HepG2 (cell line): ENCODE data around the gene MTUS2. TPM values are rescaled to one million over a fixed set of nuclear protein-coding genes. Genes with fewer than 3 reads are reported as not detected.

Experiments used
- ATAC-seq: fragments of 200-7000 bp; cut with Tn5 transposase; 3 replicates; pipeline ENCODE4 v1.9.1; 2020; ENCODE audit warnings: mild to moderate bottlenecking, moderate library complexity
- BruUV-seq: library from RNA; stranded (reverse); fragments of 400-500 nt; replicated peaks from 2 replicates; lab custom pipeline; 2021; lab: Mats Ljungman, UMichigan
- CTCF ChIA-PET: fragments of 300-600 bp; formaldehyde crosslinking; extraction: SDS; loops from one replicate; lab custom pipeline; 2021; ENCODE audit warnings: low total read pairs, inconsistent platforms, low intra/inter-chr PET ratio; lab: Yijun Ruan, JAX
- POLR2A ChIA-PET: fragments of 350-600 bp; sonication (Branson Sonifier 250); formaldehyde crosslinking; loops from one replicate; lab custom pipeline; 2020; ENCODE audit warnings: antibody characterized with exemption, inconsistent platforms; lab: Yijun Ruan, JAX
- DNase-seq: peaks from one replicate; pipeline ENCODE4 v3.0.0-alpha.2; 2015; ENCODE audit warnings: low spot score
- FAIRE-seq: peaks from 3 replicates; lab custom pipeline; 2011; peaks lifted over from hg19 to GRCh38; lab: Jason Lieb, UNC
- H2AFZ ChIP-seq: one replicate; pipeline ENCODE4 v1.6.1; 2011; ENCODE audit warnings: low read length, inconsistent platforms
- H3K27ac ChIP-seq: fragments of 300-600 bp; 3 replicates; pipeline ENCODE4 v1.8.0; 2011; ENCODE audit warnings: mixed run types, mild to moderate bottlenecking, mixed read lengths, low read length, inconsistent platforms; ENCODE audit not compliant: insufficient read depth; ENCODE audit errors: extremely low read length
- H3K27me3 ChIP-seq, 2 experiments: fragments of 200-600 bp in 1 of 2; 2 replicates in 1 of 2; 3 replicates in 1 of 2; pipeline versions ENCODE4 v1.6.0 to v1.8.0; 2011; ENCODE audit warnings: low read length in 2 of 2, mild to moderate bottlenecking in 2 of 2, moderate library complexity in 2 of 2, inconsistent platforms in 1 of 2; ENCODE audit not compliant: insufficient read depth in 2 of 2, control insufficient read depth in 1 of 2
- H3K36me3 ChIP-seq, 2 experiments: fragments of 200-600 bp in 1 of 2; replicated peaks in 1 of 2; 2 replicates in 1 of 2; 3 replicates in 1 of 2; pipeline versions ENCODE4 v1.5.1 to v1.8.0; 2011; ENCODE audit warnings: low read length in 2 of 2, inconsistent platforms in 1 of 2; ENCODE audit not compliant: insufficient read depth in 2 of 2, control insufficient read depth in 1 of 2
- H3K4me1 ChIP-seq: 2 replicates; pipeline ENCODE4 v1.5.1; 2012; ENCODE audit warnings: low read length, inconsistent platforms; ENCODE audit not compliant: insufficient read depth
- H3K4me2 ChIP-seq: 2 replicates; pipeline ENCODE4 v1.6.0; 2011; ENCODE audit warnings: low read depth, low read length, inconsistent platforms
- H3K4me3 ChIP-seq, 3 experiments: fragments of 200-600 bp in 1 of 3; sonication (generic), shearing (Covaris generic) in 1 of 3; replicated peaks in 1 of 3; 2 replicates each; pipeline ENCODE4 v1.5.1; 2011 to 2016; ENCODE audit warnings: low read length in 3 of 3, inconsistent platforms in 2 of 3, low read depth in 2 of 3, mild to moderate bottlenecking in 2 of 3, control low read depth in 1 of 3, mixed read lengths in 1 of 3; ENCODE audit not compliant: insufficient read depth in 1 of 3
- H3K79me2 ChIP-seq: one replicate; pipeline ENCODE4 v1.6.1; 2011; ENCODE audit warnings: low read length, inconsistent platforms; ENCODE audit not compliant: insufficient read depth
- H3K9ac ChIP-seq: 2 replicates; pipeline ENCODE4 v1.6.0; 2011; ENCODE audit warnings: mild to moderate bottlenecking, low read depth, low read length, inconsistent platforms; ENCODE audit not compliant: insufficient read depth
- H3K9me3 ChIP-seq: 2 replicates; pipeline ENCODE4 v1.5.1; 2012; ENCODE audit warnings: mild to moderate bottlenecking, low read length
- H4K20me1 ChIP-seq: 2 replicates; pipeline ENCODE4 v1.6.0; 2011; ENCODE audit warnings: inconsistent platforms, mild to moderate bottlenecking, low read length, moderate library complexity; ENCODE audit not compliant: insufficient read depth
- CENPT ChIP-seq: sonication (generic); formaldehyde crosslinking; IDR thresholded peaks from 2 replicates; pipeline ENCODE4 v1.8.0; 2022; ENCODE audit warnings: low read depth, mild to moderate bottlenecking, moderate library complexity, missing genetic modification reagents
- EED ChIP-seq: sonication (generic); formaldehyde crosslinking; IDR thresholded peaks from 2 replicates; pipeline ENCODE4 v1.5.0; 2020; ENCODE audit warnings: mild to moderate bottlenecking, missing genetic modification reagents
- NCOA5 ChIP-seq: sonication (generic); formaldehyde crosslinking; IDR thresholded peaks from 2 replicates; pipeline ENCODE4 v1.4.0; 2020; ENCODE audit warnings: missing genetic modification reagents
- SP140L ChIP-seq: sonication (generic); formaldehyde crosslinking; IDR thresholded peaks from 2 replicates; pipeline ENCODE4 v1.4.0; 2020; ENCODE audit warnings: missing genetic modification reagents, borderline replicate concordance
- TOPORS ChIP-seq: sonication (generic); formaldehyde crosslinking; IDR thresholded peaks from 2 replicates; pipeline ENCODE4 v1.8.0; 2023; ENCODE audit warnings: mild to moderate bottlenecking, missing genetic modification reagents
- ZFP90 ChIP-seq: sonication (generic); formaldehyde crosslinking; IDR thresholded peaks from 2 replicates; pipeline ENCODE4 v1.8.0; 2022; ENCODE audit warnings: missing genetic modification reagents, mild to moderate bottlenecking, inconsistent platforms, borderline replicate concordance
- ZNF281 ChIP-seq: sonication (generic); formaldehyde crosslinking; IDR thresholded peaks from 2 replicates; pipeline ENCODE4 v1.4.0; 2020; ENCODE audit warnings: missing genetic modification reagents, borderline replicate concordance
- ZNF367 ChIP-seq: sonication (generic); formaldehyde crosslinking; IDR thresholded peaks from 2 replicates; pipeline ENCODE4 v1.4.0; 2020; ENCODE audit warnings: missing genetic modification reagents, borderline replicate concordance
- ZNF660 ChIP-seq: sonication (generic); formaldehyde crosslinking; IDR thresholded peaks from 2 replicates; pipeline ENCODE4 v1.5.1; 2020; ENCODE audit warnings: mild to moderate bottlenecking, low read depth, missing genetic modification reagents, borderline replicate concordance
- WGBS: methylation state at CpG from one replicate; pipeline ENCODE4 v1.1.6; 2017; ENCODE audit warnings: low lambda C conversion rate; 5-methylcytosine and 5-hydroxymethylcytosine counted together
- in situ Hi-C: cut with HindIII; loops from 2 replicates; pipeline ENCODE4 v1.10.0; 2017; ENCODE audit warnings: low pct_unique_long_range_greater_than_20kb; ENCODE audit not compliant: extremely low pct_ligation_motif_present
- intact Hi-C: fragments of 100-400 bp; cut with micrococcal nuclease; formaldehyde crosslinking; loops from one replicate; pipeline ENCODE4 v1.10.0; 2022; ENCODE audit not compliant: unreplicated experiment
- polyA plus RNA-seq, 8 experiments: library from polyadenylated mRNA; depleted of rRNA in 3 of 8; stranded (reverse) in 7 of 8; unstranded in 1 of 8; fragments of >200 nt; fragmentation: Illumina TruSeq in 4 of 8; extraction: Trizol in 4 of 8; gene quantifications; 2 replicates each; pipeline versions ENCODE4 v1.2.1 to v1.2.3, GENCODE V29; 2011 to 2016; ENCODE audit warnings: low read depth in 4 of 8, missing spikeins in 1 of 8, mixed read lengths in 1 of 8; ENCODE audit not compliant: insufficient read depth in 1 of 8
- total RNA-seq, 5 experiments: library from RNA; depleted of rRNA; stranded (reverse); fragments of >200 nt; fragmentation: Illumina TruSeq; extraction: Trizol; gene quantifications; 2 replicates each; pipeline ENCODE4 v1.2.3, GENCODE V29; 2016; ENCODE audit warnings: low read depth in 1 of 5

MTUS2 gene
- total and polyA plus RNA-seq, 2 of the 13 experiments (the other 11 are each of a cell fraction or from before 2014, with no cell fraction given), result not detected

GRCh38 chr13:29190298-29190697, 370.2 kb downstream of the MTUS2 start:
- BruUV-seq, result no TSS peak
- no peak overlapping the region for H3K4me3 ChIP-seq
- H3K36me3 ChIP-seq, result no peaks in the 10 kb centered on the region
- ChIA-PET POLR2A (no interaction called here), CTCF (no interaction called here)
- no peak for ATAC-seq
- no peak overlapping the region for H3K9ac ChIP-seq
- no peak for DNase-seq
- H3K4me1 ChIP-seq, result no peaks in the 10 kb centered on the region
- intact Hi-C loops, result no loop called here
- H3K27ac ChIP-seq, result no peak overlapping the region
- no peak overlapping the region for H3K4me2 ChIP-seq
- peaks cover 78% of the 10 kb centered on the region for H3K9me3 ChIP-seq
- FAIRE-seq, result no peak
- no peaks in the 10 kb centered on the region for H3K27me3 ChIP-seq
- 0% methylated on average over 2 of the region's 3 CpGs for WGBS
- H3K79me2 ChIP-seq, result no peaks in the 10 kb centered on the region
- no peak overlapping the region for H2AFZ ChIP-seq
- in situ Hi-C loops, result no loop called here
- no peaks in the 10 kb centered on the region for H4K20me1 ChIP-seq
- TF ChIP-seq NCOA5 (no peak), ZNF367 (no peak), ZFP90 (CRISPR knock-in tag) (no peak), SP140L (CRISPR knock-in tag) (no peak), CENPT (CRISPR knock-in tag) (no peak), ZNF281 (CRISPR knock-in tag) (no peak), ZNF660 (no peak), TOPORS (CRISPR knock-in tag) (no peak), EED (no peak)
